ENCODE results near the gene COG5. TPM values are rescaled to one million over a fixed set of nuclear protein-coding genes. Genes with fewer than 3 reads are reported as not detected.

COG5 gene
- total RNA-seq, 6 experiments from 2014 or later = 13.9 to 21.3 (median 15.5) TPM

- no peak for ATAC-seq
- Histone ChIP-seq H3K27me3 (no peaks in the 10 kb centered on the region), H3K27ac (no peak overlapping the region), H3K9me3 (no peaks in the 10 kb centered on the region), H3K36me3 (no peaks in the 10 kb centered on the region), H3K4me3 (no peak overlapping the region), H3K4me1 (no peaks in the 10 kb centered on the region)
- DNase-seq = no peak
- 100% methylated on average over 1 of the region's 1 CpG for WGBS (ENCODE audit: insufficient coverage, low coverage, low lambda C conversion rate, missing lambda C conversion rate)
- intact Hi-C loops (cut with DNase I) = no loop called here
- TF ChIP-seq POLR2A (IDR thresholded peaks at IDR 0.05) = no peak
- TF ChIP-seq, protein P1, sequence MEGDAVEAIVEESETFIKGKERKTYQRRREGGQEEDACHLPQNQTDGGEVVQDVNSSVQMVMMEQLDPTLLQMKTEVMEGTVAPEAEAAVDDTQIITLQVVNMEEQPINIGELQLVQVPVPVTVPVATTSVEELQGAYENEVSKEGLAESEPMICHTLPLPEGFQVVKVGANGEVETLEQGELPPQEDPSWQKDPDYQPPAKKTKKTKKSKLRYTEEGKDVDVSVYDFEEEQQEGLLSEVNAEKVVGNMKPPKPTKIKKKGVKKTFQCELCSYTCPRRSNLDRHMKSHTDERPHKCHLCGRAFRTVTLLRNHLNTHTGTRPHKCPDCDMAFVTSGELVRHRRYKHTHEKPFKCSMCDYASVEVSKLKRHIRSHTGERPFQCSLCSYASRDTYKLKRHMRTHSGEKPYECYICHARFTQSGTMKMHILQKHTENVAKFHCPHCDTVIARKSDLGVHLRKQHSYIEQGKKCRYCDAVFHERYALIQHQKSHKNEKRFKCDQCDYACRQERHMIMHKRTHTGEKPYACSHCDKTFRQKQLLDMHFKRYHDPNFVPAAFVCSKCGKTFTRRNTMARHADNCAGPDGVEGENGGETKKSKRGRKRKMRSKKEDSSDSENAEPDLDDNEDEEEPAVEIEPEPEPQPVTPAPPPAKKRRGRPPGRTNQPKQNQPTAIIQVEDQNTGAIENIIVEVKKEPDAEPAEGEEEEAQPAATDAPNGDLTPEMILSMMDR (IDR thresholded peaks at IDR 0.05) = no peak
These were observed 241.7 kb downstream of the COG5 start for GRCh38 chr7:107322015-107322414.

DNA sequence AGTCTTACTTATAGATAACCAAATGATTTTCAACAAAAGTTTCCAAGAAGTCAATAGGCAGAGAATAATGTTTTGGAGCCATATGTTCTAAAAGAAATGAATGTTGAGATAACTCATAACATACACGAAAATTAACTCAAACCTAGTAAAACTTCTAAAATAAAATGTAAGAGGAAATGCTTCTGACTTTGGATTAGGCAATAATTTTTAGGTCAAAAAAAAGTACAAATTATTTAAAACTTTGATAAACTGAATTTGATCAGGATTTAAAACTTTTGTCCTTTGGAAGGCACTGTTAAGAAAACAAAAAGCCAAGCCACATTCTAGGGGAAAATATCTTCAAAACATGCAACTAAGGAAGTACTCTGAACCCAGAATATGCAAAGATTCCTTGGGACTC lies 242.1 kb downstream of the COG5 start:
- H3K27ac ChIP-seq = no peak overlapping the region
- no peaks in the 10 kb centered on the region for H3K9me3 ChIP-seq
- H3K27me3 ChIP-seq = no peaks in the 10 kb centered on the region
- no peak for TF ChIP-seq POLR2A (IDR thresholded peaks at IDR 0.05)
- TF ChIP-seq, protein P1 (IDR thresholded peaks at IDR 0.05) = no peak
- WGBS (ENCODE audit: insufficient coverage, low coverage, low lambda C conversion rate, missing lambda C conversion rate) = 78% methylated on average over 1 of the region's 1 CpG
- ATAC-seq (no peak), DNase-seq (no peak)
- no peaks in the 10 kb centered on the region for H3K4me1 ChIP-seq
- H3K36me3 ChIP-seq = no peaks in the 10 kb centered on the region
- H3K4me3 ChIP-seq = no peak overlapping the region
- intact Hi-C loops (cut with DNase I) = no loop called here

DNA sequence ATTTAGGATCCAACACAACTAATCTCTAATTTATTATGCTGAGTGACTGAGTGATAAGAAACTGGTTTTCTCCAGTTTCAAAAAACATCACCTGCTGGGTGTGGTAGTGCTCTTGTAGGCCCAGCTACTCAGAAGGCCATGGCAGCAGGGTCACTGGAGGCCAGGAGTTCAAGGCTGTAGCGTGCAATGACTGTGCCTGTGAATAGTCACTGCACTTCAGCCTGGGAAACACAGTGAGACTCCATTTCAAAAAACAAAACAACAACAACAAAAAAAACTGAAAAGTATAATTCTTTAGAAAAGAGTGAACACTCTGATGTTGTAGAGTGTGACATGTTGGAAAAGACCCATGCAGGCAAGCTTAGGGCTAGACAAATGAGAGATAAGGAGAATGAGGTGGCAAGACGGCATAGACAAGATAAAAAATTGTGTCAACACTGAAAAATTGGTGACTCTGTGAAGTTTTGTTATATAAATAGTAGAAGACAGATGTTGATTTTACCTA lies 243.9 kb downstream of the COG5 start:
- no peak for DNase-seq
- ATAC-seq = no peak
- Histone ChIP-seq H3K27me3 (no peaks in the 10 kb centered on the region), H3K4me1 (no peaks in the 10 kb centered on the region), H3K9me3 (no peaks in the 10 kb centered on the region), H3K4me3 (no peak overlapping the region), H3K36me3 (no peaks in the 10 kb centered on the region), H3K27ac (no peak overlapping the region)
- WGBS (ENCODE audit: insufficient coverage, low coverage, low lambda C conversion rate, missing lambda C conversion rate) = 91% methylated on average over 2 of the region's 2 CpGs
- intact Hi-C loops (cut with DNase I) = no loop called here
- no peak for TF ChIP-seq POLR2A (IDR thresholded peaks at IDR 0.05)
- TF ChIP-seq, protein P1 (IDR thresholded peaks at IDR 0.05) = no peak

GRCh38 chr7:107318523-107319160 lies 245.1 kb downstream of the COG5 start:
- DNase-seq (no peak), ATAC-seq (no peak)
- 100% methylated on average over 3 of the region's 3 CpGs for WGBS (ENCODE audit: insufficient coverage, low coverage, low lambda C conversion rate, missing lambda C conversion rate)

More at GRCh38 chr7:107318523-107319160, 245.1 kb downstream of the COG5 start:
- Histone ChIP-seq H3K27ac (no peak overlapping the region), H3K4me3 (no peak overlapping the region), H3K4me1 (no peaks in the 10 kb centered on the region), H3K27me3 (no peaks in the 10 kb centered on the region), H3K9me3 (no peaks in the 10 kb centered on the region), H3K36me3 (no peaks in the 10 kb centered on the region)
- intact Hi-C loops (cut with DNase I) = no loop called here
- TF ChIP-seq POLR2A (IDR thresholded peaks at IDR 0.05) = no peak
- TF ChIP-seq, protein P1 (IDR thresholded peaks at IDR 0.05) = no peak

Measured in right lobe of liver (tissue), 6 donors.